ENCODE measurements around the gene SEM1. TPM values are rescaled to one million over a fixed set of nuclear protein-coding genes. Genes with fewer than 3 reads are reported as not detected.

The SEM1 gene
- total and polyA plus RNA-seq, 2 of the 4 experiments (the other 2 are of a cell fraction), result 17.2 to 38.0 TPM

DNA sequence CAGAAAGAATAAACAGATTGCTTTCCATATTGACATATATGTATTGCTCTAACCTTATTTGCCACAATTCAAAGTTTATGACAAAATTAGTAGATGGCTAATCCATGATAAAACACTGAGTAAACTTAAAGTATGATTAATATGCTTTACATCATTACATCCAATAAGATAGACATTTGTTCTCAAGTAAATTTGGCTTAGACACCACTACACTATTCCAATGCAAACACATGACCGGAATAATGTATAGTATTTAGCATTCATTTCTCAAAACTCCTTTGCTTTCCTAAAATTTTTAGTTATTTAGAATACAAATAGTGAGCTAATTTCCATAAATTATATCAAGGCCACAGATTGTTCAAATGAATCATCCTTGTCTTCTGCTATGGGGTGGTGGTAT is 20.2 kb downstream of the SEM1 start:
- Histone ChIP-seq H3K9me3 (ENCODE audit: control insufficient read depth, insufficient read depth, low read length) (no peaks in the 10 kb centered on the region), H2BK5ac (ENCODE audit: low read depth, low read length, poor library complexity, severe bottlenecking) (no peak overlapping the region), H3K23ac (ENCODE audit: low read depth, low read length) (no peak overlapping the region), H4K5ac (ENCODE audit: low read depth, low read length) (no peak overlapping the region), H4K20me1 (ENCODE audit: insufficient read depth, low read length) (no peaks in the 10 kb centered on the region), H3K9me1 (ENCODE audit: insufficient read depth, low read length) (no peaks in the 10 kb centered on the region), H4K8ac (ENCODE audit: low read depth in 2 of 2, low read length in 2 of 2) (no peak overlapping the region), H3K27me3 (ENCODE audit: control insufficient read depth, insufficient read depth, low read length) (no peaks in the 10 kb centered on the region), H3K9ac (ENCODE audit: low read depth, low read length) (no peak overlapping the region), H3K18ac (ENCODE audit: low read depth, low read length) (no peak overlapping the region), H2BK120ac (ENCODE audit: low read depth, low read length) (no peak overlapping the region), H3K56ac (ENCODE audit: extremely low read depth, insufficient read depth, low read length) (no peak overlapping the region), H4K91ac (ENCODE audit: insufficient read depth, low read depth, low read length) (no peak overlapping the region), H2BK20ac (ENCODE audit: low read depth, low read length) (no peak overlapping the region), H3K4me2 (ENCODE audit: low read depth, low read length) (no peak overlapping the region), H3K4me3 (ENCODE audit: insufficient read depth, low read depth, low read length) (no peak overlapping the region), H3K79me1 (ENCODE audit: low read depth in 1 of 2, low read length in 2 of 2) (peaks cover 0 to 7% of the 10 kb centered on the region in 2 experiments; a peak in 2 of 4 replicates), H2AK9ac (replicated peaks; ENCODE audit: low read depth, low read length, poor library complexity) (no peak overlapping the region), H3K4me1 (ENCODE audit: control insufficient read depth, insufficient read depth, low read length) (no peaks in the 10 kb centered on the region), H3K36me3 (ENCODE audit: control insufficient read depth, insufficient read depth, low read length) (peaks cover 5% of the 10 kb centered on the region; the same call in 1 of the 2 replicates), H2AK5ac (ENCODE audit: low read depth, low read length) (no peak overlapping the region), H2BK15ac (ENCODE audit: low read depth, low read length) (no peak overlapping the region), H3K14ac (replicated peaks; ENCODE audit: low read depth, low read length) (no peak overlapping the region), H3K4ac (ENCODE audit: low read depth, low read length) (no peak overlapping the region), H3K27ac (ENCODE audit: insufficient read depth, low read length) (no peak overlapping the region), H2AFZ (replicated peaks; ENCODE audit: low read length, poor library complexity) (no peak overlapping the region)
- no peak for ATAC-seq (ENCODE audit: low read depth)
- no CpG with 5 or more reads among the region's 1 CpG for WGBS, 2 experiments (ENCODE audit: extremely low coverage in 2 of 2, insufficient read length in 1 of 2)
- no peak for TF ChIP-seq BHLHE40 (IDR thresholded peaks at IDR 0.05; ENCODE audit: low read depth, low read length)
- TF ChIP-seq MXI1 (IDR thresholded peaks at IDR 0.05; ENCODE audit: borderline replicate concordance, low read depth, low read length), result no peak
- no peak for TF ChIP-seq RAD21 (IDR thresholded peaks at IDR 0.05; ENCODE audit: low read length)
- TF ChIP-seq RCOR1 (IDR thresholded peaks at IDR 0.05; ENCODE audit: insufficient replicate concordance, low read length), result no peak
- no peak for TF ChIP-seq CEBPB (IDR thresholded peaks at IDR 0.05; ENCODE audit: low read depth, low read length)
- TF ChIP-seq, protein P1, sequence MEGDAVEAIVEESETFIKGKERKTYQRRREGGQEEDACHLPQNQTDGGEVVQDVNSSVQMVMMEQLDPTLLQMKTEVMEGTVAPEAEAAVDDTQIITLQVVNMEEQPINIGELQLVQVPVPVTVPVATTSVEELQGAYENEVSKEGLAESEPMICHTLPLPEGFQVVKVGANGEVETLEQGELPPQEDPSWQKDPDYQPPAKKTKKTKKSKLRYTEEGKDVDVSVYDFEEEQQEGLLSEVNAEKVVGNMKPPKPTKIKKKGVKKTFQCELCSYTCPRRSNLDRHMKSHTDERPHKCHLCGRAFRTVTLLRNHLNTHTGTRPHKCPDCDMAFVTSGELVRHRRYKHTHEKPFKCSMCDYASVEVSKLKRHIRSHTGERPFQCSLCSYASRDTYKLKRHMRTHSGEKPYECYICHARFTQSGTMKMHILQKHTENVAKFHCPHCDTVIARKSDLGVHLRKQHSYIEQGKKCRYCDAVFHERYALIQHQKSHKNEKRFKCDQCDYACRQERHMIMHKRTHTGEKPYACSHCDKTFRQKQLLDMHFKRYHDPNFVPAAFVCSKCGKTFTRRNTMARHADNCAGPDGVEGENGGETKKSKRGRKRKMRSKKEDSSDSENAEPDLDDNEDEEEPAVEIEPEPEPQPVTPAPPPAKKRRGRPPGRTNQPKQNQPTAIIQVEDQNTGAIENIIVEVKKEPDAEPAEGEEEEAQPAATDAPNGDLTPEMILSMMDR (conservative IDR thresholded peaks at IDR 0.05; ENCODE audit: low read depth, low read length), result no peak
- no peak for TF ChIP-seq NFE2L2 (IDR thresholded peaks at IDR 0.05; ENCODE audit: low read depth, low read length)
- POLR2A ChIA-PET (ENCODE audit: unreplicated experiment), result no interaction called here
- DNase-seq, result no peak
- no TSS peak for BruUV-seq (replicated peaks)
- dilution Hi-C loops (cut with HindIII; ENCODE audit: low sequenced_read_pairs, unreplicated experiment), result no loop called here
- intact Hi-C loops (cut with micrococcal nuclease), result no loop called here
- CTCF ChIA-PET, result no interaction called here
- in situ Hi-C loops (cut with MboI; ENCODE audit: low sequenced_read_pairs), result no loop called here
